Omental fat pad (tissue), 4 donors: ENCODE measurements around the gene DLG3. TPM values are rescaled to one million over a fixed set of nuclear protein-coding genes. Genes with fewer than 3 reads are reported as not detected.

Source experiments
- ATAC-seq: fragments of 150-250 bp; one replicate; pipeline ENCODE4 v1.9.1; 2016; ENCODE audit warnings: mild to moderate bottlenecking, moderate library complexity; ENCODE audit not compliant: low FRiP score
- DNase-seq: peaks from one replicate; pipeline ENCODE4 v3.0.0-alpha.2; 2019; ENCODE audit warnings: low spot score
- total RNA-seq, 4 donors: library from RNA; depleted of rRNA; stranded (reverse); fragments of >200 nt; gene quantifications; one replicate each; pipeline ENCODE4 v1.1.0, GENCODE V29; 2016
- TF ChIP-seq, protein P1 (sequence below), 3 donors: fragments of 450-650 bp; IDR thresholded peaks; one replicate each; pipeline ENCODE4 v1.5.1; 2016 to 2017; ENCODE audit warnings: antibody characterized with exemption in 3 of 3, mild to moderate bottlenecking in 3 of 3, moderate library complexity in 2 of 3

Gene DLG3
- total RNA-seq, 4 donors from 2014 or later = 3.7 to 7.8 (median 5.3) TPM

DNA sequence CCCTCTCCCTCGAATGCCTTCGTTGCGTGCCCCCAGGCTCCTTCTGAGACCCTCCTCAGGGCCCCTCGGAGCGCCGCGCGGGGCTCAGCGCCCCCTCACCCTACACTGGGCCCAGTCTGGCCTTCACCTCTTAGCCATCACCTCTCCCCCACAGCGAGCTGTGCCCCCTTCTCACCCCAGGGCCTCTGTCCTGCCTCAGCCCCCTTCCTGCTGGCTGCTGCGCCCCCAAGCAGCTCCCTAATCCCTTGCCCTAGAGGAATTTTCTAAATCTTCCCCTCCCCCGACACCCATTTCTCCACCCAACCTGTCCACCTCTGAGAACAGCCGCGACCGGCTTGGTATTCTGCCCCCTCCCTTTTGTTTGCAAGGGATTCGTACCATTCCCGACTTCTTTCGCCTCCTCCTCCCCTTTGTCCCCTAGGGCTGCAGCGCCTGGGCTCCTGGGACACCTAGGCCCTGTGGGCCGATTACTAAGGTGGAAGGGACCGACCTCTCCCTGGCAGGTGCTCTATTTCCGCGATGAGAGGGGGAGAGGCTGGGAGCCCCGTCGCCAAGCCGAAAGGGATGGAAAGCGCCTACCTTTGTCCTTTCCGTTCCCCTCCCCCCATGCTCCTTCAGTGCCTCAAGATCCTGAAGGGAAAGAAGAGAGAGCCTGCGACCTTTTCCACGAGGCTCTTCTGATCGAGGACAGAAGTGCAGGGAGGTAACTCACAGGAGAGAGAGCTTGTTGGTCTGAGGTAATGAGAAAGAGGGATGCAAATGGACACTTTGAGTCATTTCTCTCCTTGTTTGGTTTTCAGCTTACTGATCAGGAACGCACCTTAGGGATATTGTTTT is 10.9 kb downstream of the DLG3 start:
- ATAC-seq = no peak
- TF ChIP-seq, protein P1, sequence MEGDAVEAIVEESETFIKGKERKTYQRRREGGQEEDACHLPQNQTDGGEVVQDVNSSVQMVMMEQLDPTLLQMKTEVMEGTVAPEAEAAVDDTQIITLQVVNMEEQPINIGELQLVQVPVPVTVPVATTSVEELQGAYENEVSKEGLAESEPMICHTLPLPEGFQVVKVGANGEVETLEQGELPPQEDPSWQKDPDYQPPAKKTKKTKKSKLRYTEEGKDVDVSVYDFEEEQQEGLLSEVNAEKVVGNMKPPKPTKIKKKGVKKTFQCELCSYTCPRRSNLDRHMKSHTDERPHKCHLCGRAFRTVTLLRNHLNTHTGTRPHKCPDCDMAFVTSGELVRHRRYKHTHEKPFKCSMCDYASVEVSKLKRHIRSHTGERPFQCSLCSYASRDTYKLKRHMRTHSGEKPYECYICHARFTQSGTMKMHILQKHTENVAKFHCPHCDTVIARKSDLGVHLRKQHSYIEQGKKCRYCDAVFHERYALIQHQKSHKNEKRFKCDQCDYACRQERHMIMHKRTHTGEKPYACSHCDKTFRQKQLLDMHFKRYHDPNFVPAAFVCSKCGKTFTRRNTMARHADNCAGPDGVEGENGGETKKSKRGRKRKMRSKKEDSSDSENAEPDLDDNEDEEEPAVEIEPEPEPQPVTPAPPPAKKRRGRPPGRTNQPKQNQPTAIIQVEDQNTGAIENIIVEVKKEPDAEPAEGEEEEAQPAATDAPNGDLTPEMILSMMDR (IDR thresholded peaks at IDR 0.05) = no peak

DNA sequence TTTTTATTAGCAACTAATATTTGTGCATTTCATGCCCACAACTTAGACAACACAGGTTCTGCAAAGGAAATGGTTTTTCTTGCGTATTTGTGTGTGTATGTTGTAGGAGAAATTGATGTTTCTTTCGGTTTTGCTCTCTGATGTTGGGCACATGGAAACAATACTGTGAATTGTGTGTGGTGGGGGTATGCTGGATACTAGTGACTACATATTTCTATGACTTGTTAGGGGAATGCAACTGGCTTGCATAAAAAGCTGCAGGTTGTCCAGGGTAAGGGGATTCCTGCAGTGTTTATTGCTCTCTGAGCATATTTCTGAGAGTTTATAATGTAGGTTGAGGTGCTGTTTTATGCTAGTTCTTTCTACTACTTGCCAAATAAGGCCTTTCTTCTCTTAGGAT is 11.6 kb downstream of the DLG3 start:
- no peak for ATAC-seq
- no peak for DNase-seq
- TF ChIP-seq, protein P1 (IDR thresholded peaks at IDR 0.05) = no peak

More for the DNA sequence above, 10.9 kb downstream of the DLG3 start:
- no peak for DNase-seq

DNA sequence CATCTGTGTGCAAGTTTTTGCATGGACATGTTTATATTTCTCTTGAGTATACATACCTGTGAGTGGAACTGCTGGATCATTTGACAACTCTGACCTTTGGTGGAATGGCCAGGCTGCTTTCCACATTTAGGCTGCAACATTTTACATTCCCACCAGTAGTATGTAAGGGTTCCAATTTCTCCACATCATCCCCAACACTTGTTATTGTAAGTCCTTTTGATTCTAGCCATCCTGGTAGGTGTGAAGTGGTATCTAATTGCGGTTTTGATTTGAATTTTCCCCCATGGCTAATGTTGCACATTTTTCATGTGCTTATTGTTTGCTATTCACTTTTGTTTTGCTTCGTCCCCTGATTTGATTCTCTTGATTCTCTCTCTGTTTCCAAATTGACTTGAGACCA is 16.4 kb downstream of the DLG3 start:
- TF ChIP-seq, protein P1 (IDR thresholded peaks at IDR 0.05) = no peak
- DNase-seq (no peak), ATAC-seq (no peak)

DNA sequence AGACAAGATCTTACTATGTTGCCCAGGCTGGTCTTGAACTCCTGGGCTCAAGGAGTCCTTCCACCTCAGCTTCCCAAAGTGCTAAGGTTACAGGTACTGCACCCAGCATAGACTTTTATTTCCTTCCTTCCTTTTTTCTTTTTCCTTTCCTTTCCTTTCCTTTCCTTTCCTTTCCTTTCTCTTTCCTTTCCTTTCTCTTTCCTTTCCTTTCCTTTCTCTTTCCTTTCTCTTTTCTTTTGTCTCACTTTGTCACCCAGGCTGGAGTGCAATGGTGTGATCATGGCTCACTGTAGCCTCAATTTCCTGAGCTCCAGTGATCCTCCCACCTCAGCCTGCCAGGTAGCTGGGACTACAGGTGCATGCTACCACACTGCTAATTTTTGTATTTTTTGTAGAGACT is 19.4 kb downstream of the DLG3 start:
- TF ChIP-seq, protein P1 (IDR thresholded peaks at IDR 0.05) = no peak
- ATAC-seq = no peak

DNA sequence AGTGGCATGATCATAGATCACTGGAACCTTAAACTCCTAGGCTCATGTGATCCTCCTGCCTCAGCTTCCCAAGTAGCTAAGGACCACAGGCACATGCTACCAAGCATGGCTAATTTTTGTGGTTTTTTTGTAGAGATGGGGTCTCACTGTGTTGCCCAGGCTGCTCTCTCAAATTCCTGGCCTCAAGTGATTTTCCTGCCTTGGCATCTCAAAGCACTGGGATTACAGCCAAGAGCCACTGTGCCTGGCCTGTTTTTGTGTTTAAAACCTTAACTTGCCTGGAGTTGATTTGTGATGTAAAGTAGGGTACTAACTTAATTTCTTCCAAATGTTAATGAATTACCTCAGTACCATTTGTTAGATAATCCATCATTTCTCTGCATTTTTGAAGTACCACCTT is 22.3 kb downstream of the DLG3 start:
- ATAC-seq (no peak), DNase-seq (no peak)
- TF ChIP-seq, protein P1 (IDR thresholded peaks at IDR 0.05) = no peak

More for the DNA sequence above, 19.4 kb downstream of the DLG3 start:
- no peak for DNase-seq

DNA sequence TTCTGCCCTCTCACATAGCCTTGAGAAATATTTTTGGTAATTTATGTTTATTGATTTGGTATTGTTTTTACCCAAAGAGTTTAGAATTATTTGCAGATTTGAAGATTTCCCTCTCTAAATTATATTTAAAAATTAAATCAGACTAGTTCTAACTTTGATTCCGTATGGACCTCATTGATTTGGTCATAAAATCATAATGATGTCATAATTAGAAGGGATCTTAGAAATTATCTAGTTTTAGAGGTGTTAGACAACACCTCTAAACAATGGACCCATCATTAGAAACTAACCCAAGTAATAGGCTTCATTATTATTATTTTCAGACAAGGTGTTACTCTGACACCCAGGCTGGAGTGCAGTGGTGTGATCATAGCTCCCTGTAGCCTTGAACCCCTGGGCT is 24.1 kb downstream of the DLG3 start:
- no peak for DNase-seq
- TF ChIP-seq, protein P1 (IDR thresholded peaks at IDR 0.05) = no peak
- no peak for ATAC-seq

DNA sequence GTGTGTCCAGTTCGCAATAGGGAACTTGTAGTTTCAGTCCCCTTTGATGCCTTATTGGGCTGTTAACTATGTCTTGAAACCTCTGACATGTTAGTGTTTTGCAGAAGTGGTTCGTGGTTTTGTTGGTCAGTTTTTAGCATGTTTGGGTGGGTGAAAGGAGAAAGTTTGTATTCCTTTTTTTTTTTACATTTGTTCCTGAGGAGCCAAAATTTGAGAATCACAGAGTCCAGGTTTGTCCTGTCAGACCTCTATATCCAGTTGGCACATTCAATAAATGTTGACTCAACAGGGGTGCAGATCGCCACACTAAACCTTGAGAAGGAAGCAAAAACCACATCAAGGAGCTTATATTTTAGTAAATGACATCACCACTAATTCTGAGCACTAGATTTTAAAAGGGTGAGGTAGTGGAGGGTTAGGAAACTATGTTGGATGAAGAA is 26.2 kb downstream of the DLG3 start:
- no peak for ATAC-seq

More for the DNA sequence above, 26.2 kb downstream of the DLG3 start:
- no peak for DNase-seq
- TF ChIP-seq, protein P1 (IDR thresholded peaks at IDR 0.05) = no peak
